Panc1 (cell line): Measurements from ENCODE around the gene ITGB8. TPM values are rescaled to one million over a fixed set of nuclear protein-coding genes. Genes with fewer than 3 reads are reported as not detected.

Experiments used
- ATAC-seq: fragments of 200-7000 bp; cut with Tn5 transposase; 2 replicates; pipeline ENCODE4 v1.9.1; 2020; ENCODE audit warnings: mild to moderate bottlenecking, moderate library complexity
- BruUV-seq: library from RNA; stranded (reverse); fragments of 400-500 nt; replicated peaks from 2 replicates; lab custom pipeline; 2021; lab: Mats Ljungman, UMichigan
- CTCF ChIA-PET: fragments of 300-600 bp; sonication (Branson Sonifier 250); formaldehyde crosslinking; loops from one replicate; lab custom pipeline; 2022; ENCODE audit warnings: antibody characterized with exemption; lab: Charles Lee
- POLR2A ChIA-PET: fragments of 300-600 bp; sonication (Branson Sonifier 250); formaldehyde crosslinking; loops from one replicate; lab custom pipeline; 2022; ENCODE audit warnings: antibody characterized with exemption; lab: Charles Lee
- DNase-seq: peaks from one replicate; pipeline ENCODE4 v3.0.0-alpha.2; 2010; ENCODE audit warnings: low read depth, low spot score
- H3K27ac ChIP-seq: 2 replicates; pipeline ENCODE4 v1.5.1; 2011; ENCODE audit warnings: mild to moderate bottlenecking, low read length, inconsistent platforms
- H3K27me3 ChIP-seq: fragments of 200-500 bp; sonication (Bioruptor generic); 2 replicates; pipeline ENCODE4 v1.6.0; 2014; ENCODE audit warnings: low read length, inconsistent platforms; ENCODE audit not compliant: control insufficient read depth, insufficient read depth
- H3K36me3 ChIP-seq: fragments of 200-500 bp; sonication (Bioruptor generic); 2 replicates; pipeline ENCODE4 v1.5.1; 2014; ENCODE audit warnings: inconsistent platforms, mild to moderate bottlenecking, low read length, moderate library complexity; ENCODE audit not compliant: control insufficient read depth, insufficient read depth
- H3K4me1 ChIP-seq: 2 replicates; pipeline ENCODE4 v1.5.1; 2011; ENCODE audit warnings: inconsistent platforms, mild to moderate bottlenecking, low read length, moderate library complexity; ENCODE audit not compliant: control insufficient read depth, insufficient read depth
- H3K4me3 ChIP-seq, 2 experiments: 2 replicates each; pipeline ENCODE4 v1.5.1; 2011 to 2012; ENCODE audit warnings: low read depth in 2 of 2, low read length in 2 of 2, mild to moderate bottlenecking in 2 of 2, inconsistent platforms in 1 of 2, moderate library complexity in 1 of 2
- H3K9me3 ChIP-seq: fragments of 200-500 bp; sonication (Bioruptor generic); 2 replicates; pipeline ENCODE4 v1.5.1; 2014; ENCODE audit warnings: low read depth, mild to moderate bottlenecking, inconsistent platforms, low read length, moderate library complexity; ENCODE audit not compliant: control insufficient read depth, insufficient read depth
- POLR2AphosphoS5 ChIP-seq: IDR thresholded peaks from 2 replicates; pipeline ENCODE4 v1.6.1; 2012; ENCODE audit warnings: mild to moderate bottlenecking, low read depth, low read length, moderate library complexity
- SIN3A ChIP-seq: IDR thresholded peaks from 2 replicates; pipeline ENCODE4 v1.6.1; 2012; ENCODE audit warnings: low read depth, mild to moderate bottlenecking, low read length, moderate library complexity, borderline replicate concordance; ENCODE audit not compliant: insufficient read depth
- TCF7L2 ChIP-seq: IDR thresholded peaks from 2 replicates; pipeline ENCODE4 v1.6.1; 2011; ENCODE audit warnings: mild to moderate bottlenecking, low read depth, low read length, inconsistent platforms
- in situ Hi-C: cut with HindIII; loops from 2 replicates; pipeline ENCODE4 v1.10.0; 2016; ENCODE audit warnings: low sequenced_read_pairs, low pct_unique_long_range_greater_than_20kb
- intact Hi-C: fragments of 100-400 bp; cut with micrococcal nuclease; formaldehyde crosslinking; loops from one replicate; pipeline ENCODE4 v1.10.0; 2022; ENCODE audit not compliant: unreplicated experiment
- total RNA-seq: library from RNA; stranded (reverse); gene quantifications from one replicate; pipeline ENCODE4 v1.2.1, GENCODE V29; 2021; ENCODE audit not compliant: unreplicated experiment
- TF ChIP-seq, protein P1 (sequence below): fragments of 450-650 bp; IDR thresholded peaks from 2 replicates; pipeline ENCODE4 v1.5.1; 2017; ENCODE audit warnings: mild to moderate bottlenecking
- TF ChIP-seq, protein P2 (sequence below), 2 experiments: IDR thresholded peaks; 2 replicates each; pipeline ENCODE4 v1.6.1; 2011 to 2012; ENCODE audit warnings: low read depth in 2 of 2, control low read depth in 1 of 2, low read length in 1 of 2, mild to moderate bottlenecking in 1 of 2, moderate library complexity in 1 of 2; ENCODE audit not compliant: insufficient read depth in 1 of 2

Gene ITGB8
- total RNA-seq, 1 experiment from 2014 or later = 4.9 TPM

DNA sequence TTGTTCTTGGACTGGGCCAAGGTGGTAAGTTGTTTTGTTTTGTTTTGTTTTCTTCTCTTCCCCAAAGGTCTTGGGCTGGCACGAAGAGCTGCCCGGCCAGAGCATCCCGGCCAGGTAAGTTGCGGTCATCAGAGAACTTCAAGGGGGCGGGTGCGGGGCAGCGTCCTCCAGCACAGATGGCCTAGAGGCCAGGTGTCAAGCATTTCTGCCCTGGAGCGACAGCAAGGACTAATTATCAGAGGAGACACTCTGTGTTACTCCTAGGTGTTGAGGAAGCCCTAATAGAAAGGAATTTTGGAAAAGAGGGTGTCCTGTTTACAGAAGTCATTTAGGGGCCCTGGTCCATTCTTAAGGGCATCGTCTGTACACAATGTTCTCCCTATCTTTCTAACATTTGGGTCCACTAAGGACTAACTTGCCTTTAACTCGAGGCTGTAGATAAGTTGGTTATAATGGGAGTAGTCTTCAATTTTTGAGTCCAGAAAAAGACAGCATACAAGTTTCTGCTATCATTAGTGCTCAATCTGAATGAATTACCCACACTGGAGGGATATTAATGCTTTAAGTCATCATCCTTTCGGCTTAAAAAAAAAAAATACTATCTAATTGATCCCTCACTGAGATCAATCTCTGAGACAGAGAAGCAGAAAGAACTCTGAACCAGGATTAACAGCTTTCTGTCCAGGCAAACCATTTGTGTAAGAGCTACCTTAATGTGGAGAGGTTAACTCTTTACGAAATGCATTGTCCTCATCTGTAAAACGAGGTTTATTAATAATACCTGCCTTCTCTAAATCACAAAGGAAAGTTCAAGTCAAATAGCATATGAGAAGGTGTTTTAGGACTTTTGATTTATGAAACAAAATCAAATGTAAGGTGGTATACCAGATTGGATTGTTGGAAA, 1.5 kb downstream of the ITGB8 start:
- Histone ChIP-seq H3K9me3 (no peaks in the 10 kb centered on the region), H3K36me3 (no peaks in the 10 kb centered on the region; the same call in 1 of the 2 replicates), H3K27me3 (peaks cover 19% of the 10 kb centered on the region), H3K4me1 (peaks cover 8% of the 10 kb centered on the region; the same call in 1 of the 2 replicates), H3K4me3 (peak overlapping the region; percentile 64 to 76), H3K27ac (no peak overlapping the region)
- ATAC-seq (no peak), DNase-seq (no peak)
- no TSS peak for BruUV-seq
- TF ChIP-seq, protein P1, sequence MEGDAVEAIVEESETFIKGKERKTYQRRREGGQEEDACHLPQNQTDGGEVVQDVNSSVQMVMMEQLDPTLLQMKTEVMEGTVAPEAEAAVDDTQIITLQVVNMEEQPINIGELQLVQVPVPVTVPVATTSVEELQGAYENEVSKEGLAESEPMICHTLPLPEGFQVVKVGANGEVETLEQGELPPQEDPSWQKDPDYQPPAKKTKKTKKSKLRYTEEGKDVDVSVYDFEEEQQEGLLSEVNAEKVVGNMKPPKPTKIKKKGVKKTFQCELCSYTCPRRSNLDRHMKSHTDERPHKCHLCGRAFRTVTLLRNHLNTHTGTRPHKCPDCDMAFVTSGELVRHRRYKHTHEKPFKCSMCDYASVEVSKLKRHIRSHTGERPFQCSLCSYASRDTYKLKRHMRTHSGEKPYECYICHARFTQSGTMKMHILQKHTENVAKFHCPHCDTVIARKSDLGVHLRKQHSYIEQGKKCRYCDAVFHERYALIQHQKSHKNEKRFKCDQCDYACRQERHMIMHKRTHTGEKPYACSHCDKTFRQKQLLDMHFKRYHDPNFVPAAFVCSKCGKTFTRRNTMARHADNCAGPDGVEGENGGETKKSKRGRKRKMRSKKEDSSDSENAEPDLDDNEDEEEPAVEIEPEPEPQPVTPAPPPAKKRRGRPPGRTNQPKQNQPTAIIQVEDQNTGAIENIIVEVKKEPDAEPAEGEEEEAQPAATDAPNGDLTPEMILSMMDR = no peak
- TF ChIP-seq TCF7L2 (no peak), POLR2AphosphoS5 (no peak), SIN3A (no peak)
- TF ChIP-seq, protein P2, sequence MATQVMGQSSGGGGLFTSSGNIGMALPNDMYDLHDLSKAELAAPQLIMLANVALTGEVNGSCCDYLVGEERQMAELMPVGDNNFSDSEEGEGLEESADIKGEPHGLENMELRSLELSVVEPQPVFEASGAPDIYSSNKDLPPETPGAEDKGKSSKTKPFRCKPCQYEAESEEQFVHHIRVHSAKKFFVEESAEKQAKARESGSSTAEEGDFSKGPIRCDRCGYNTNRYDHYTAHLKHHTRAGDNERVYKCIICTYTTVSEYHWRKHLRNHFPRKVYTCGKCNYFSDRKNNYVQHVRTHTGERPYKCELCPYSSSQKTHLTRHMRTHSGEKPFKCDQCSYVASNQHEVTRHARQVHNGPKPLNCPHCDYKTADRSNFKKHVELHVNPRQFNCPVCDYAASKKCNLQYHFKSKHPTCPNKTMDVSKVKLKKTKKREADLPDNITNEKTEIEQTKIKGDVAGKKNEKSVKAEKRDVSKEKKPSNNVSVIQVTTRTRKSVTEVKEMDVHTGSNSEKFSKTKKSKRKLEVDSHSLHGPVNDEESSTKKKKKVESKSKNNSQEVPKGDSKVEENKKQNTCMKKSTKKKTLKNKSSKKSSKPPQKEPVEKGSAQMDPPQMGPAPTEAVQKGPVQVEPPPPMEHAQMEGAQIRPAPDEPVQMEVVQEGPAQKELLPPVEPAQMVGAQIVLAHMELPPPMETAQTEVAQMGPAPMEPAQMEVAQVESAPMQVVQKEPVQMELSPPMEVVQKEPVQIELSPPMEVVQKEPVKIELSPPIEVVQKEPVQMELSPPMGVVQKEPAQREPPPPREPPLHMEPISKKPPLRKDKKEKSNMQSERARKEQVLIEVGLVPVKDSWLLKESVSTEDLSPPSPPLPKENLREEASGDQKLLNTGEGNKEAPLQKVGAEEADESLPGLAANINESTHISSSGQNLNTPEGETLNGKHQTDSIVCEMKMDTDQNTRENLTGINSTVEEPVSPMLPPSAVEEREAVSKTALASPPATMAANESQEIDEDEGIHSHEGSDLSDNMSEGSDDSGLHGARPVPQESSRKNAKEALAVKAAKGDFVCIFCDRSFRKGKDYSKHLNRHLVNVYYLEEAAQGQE (IDR thresholded peaks at IDR 0.05; ENCODE audit: insufficient read depth in 1 of 2, low read depth in 2 of 2, low read length in 1 of 2) = no peak
- in situ Hi-C loops = no loop called here
- intact Hi-C loops = no loop called here
- CTCF ChIA-PET = interaction anchor here (0.6 kb wide), 1 partner anchor 258 kb away, joined by 3 read pairs; no protein-coding TSS in a partner anchor
- POLR2A ChIA-PET = interaction anchor here (0.6 kb wide), 1 partner anchor 464 kb away, joined by 3 read pairs; no protein-coding TSS in a partner anchor

DNA sequence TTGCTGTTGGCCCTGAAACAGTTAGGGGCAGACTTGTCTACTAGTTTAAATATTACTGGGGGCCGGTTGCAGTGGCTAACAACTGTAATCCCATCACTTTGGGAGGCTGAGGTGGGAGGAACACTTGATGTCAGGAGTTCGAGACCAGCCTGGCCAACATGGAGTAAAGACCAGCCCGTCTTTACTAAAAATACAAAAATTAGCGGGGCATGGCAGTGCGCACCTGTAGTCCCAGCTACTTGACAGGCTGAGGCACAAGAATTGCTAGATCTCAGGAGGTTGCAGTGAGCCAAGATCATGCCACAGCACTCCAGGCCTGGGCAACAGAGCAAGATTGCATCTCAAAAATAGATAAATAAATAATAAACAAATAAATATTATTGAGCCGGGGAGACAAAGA, 7.6 kb downstream of the ITGB8 start:
- Histone ChIP-seq H3K27ac (no peak overlapping the region), H3K27me3 (peaks cover 4% of the 10 kb centered on the region; the same call in 1 of the 2 replicates), H3K36me3 (no peaks in the 10 kb centered on the region; the same call in 1 of the 2 replicates), H3K4me3 (no peak overlapping the region), H3K4me1 (no peaks in the 10 kb centered on the region), H3K9me3 (no peaks in the 10 kb centered on the region)
- ATAC-seq (no peak), DNase-seq (no peak)
- ChIA-PET CTCF (no interaction called here), POLR2A (no interaction called here)
- intact Hi-C loops = no loop called here
- in situ Hi-C loops = no loop called here
- BruUV-seq = no TSS peak
- TF ChIP-seq TCF7L2 (no peak), POLR2AphosphoS5 (no peak), SIN3A (no peak)
- TF ChIP-seq, protein P1 = no peak
- TF ChIP-seq, protein P2 (IDR thresholded peaks at IDR 0.05; ENCODE audit: insufficient read depth in 1 of 2, low read depth in 2 of 2, low read length in 1 of 2) = no peak
